Left ventricle myocardium inferior (tissue), 1 donor: ENCODE results near the gene ZKSCAN5. TPM values are rescaled to one million over a fixed set of nuclear protein-coding genes. Genes with fewer than 3 reads are reported as not detected.
"Not testable (repeated sequence)": the region's sequence is repeated elsewhere in the genome, so short reads cannot be mapped to it uniquely, and the experiment has no call there.

Experiments
- DNase-seq: peaks from one replicate; pipeline ENCODE4 v3.0.0-alpha.2; 2020
- H3K27ac ChIP-seq: fragments of 200-600 bp; replicated peaks from 2 replicates; pipeline ENCODE4 v1.8.0; 2021
- H3K27me3 ChIP-seq: fragments of 200-600 bp; 2 replicates; pipeline ENCODE4 v1.8.0; 2021; ENCODE audit warnings: low read depth
- H3K36me3 ChIP-seq: fragments of 200-600 bp; 2 replicates; pipeline ENCODE4 v1.8.0; 2021
- H3K4me1 ChIP-seq: fragments of 200-600 bp; 2 replicates; pipeline ENCODE4 v1.8.0; 2021
- H3K4me3 ChIP-seq: fragments of 200-600 bp; 2 replicates; pipeline ENCODE4 v1.8.0; 2021; ENCODE audit warnings: mild to moderate bottlenecking, moderate library complexity
- H3K9me3 ChIP-seq: fragments of 200-600 bp; replicated peaks from 2 replicates; pipeline ENCODE4 v1.8.0; 2021
- intact Hi-C: fragments of 100-400 bp; cut with micrococcal nuclease; formaldehyde crosslinking; loops from one replicate; pipeline ENCODE4 v1.11.0; 2022
- total RNA-seq: library from RNA; stranded (reverse); fragmentation: NEBNext Ultra II Directional; extraction: Animal tissue kit (Norgen Biotek cat#: 25700); gene quantifications from one replicate; pipeline ENCODE4 v1.2.1, GENCODE V29; 2021
- TF ChIP-seq, protein P1 (sequence below): fragments of 200-600 bp; IDR thresholded peaks from 2 replicates; pipeline ENCODE4 v1.8.0; 2021; ENCODE audit warnings: antibody characterized with exemption, mild to moderate bottlenecking, borderline replicate concordance
- donor health status: DM: no; HTN: yes; CAD: no; lungs with severe emphysema.

ZKSCAN5 gene
- total RNA-seq, 1 donor from 2014 or later = 6.0 TPM

DNA sequence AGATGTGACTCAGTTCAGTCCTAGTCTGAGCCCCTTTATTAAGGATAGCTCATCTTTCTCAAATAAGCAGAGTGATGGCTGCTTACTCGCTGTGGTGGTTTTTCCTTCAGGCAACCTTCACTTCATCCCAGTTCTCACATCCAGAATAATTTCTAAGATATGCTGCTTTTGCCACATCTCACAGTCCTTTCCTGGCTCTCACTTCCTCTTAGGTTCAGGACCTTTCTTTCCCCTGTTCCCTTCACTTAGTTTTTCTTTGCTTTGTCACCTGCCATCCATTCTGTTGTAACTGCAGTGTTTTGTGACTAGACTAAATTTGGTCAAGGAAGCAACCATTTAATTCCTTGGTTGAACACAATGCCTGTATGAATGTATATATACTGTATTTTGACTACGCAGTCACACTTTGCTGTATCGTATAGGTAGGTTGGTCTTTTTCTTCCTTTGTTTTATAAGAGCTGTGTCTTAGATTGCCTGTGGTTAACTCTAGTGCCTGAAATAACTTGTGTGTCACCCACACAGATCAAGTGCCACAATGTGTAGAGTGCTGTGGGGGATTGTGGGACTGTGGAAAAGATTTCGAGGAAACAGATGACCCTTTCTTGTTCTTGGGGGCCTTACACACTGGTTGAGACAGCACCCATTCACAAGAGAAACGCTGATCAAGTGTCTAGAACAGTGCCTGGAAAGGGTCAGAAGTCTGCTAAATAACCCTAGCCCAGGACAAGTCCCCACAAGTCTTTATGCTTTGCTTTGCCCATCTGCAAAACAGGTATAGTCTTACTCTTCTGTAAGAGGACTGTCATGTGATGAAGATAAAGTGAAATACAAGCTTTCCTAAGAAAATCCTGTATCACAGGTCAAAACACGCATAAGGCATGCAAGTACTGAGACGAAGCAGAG lies 56.6 kb downstream of the ZKSCAN5 start:
- peaks cover 68% of the 10 kb centered on the region for H3K36me3 ChIP-seq
- H3K9me3 ChIP-seq = no peaks in the 10 kb centered on the region
- H3K4me1 ChIP-seq = peaks cover 61% of the 10 kb centered on the region
- intact Hi-C loops = no loop called here
- DNase-seq = no peak
- no peak overlapping the region for H3K4me3 ChIP-seq
- H3K27ac ChIP-seq = no peak overlapping the region
- TF ChIP-seq, protein P1, sequence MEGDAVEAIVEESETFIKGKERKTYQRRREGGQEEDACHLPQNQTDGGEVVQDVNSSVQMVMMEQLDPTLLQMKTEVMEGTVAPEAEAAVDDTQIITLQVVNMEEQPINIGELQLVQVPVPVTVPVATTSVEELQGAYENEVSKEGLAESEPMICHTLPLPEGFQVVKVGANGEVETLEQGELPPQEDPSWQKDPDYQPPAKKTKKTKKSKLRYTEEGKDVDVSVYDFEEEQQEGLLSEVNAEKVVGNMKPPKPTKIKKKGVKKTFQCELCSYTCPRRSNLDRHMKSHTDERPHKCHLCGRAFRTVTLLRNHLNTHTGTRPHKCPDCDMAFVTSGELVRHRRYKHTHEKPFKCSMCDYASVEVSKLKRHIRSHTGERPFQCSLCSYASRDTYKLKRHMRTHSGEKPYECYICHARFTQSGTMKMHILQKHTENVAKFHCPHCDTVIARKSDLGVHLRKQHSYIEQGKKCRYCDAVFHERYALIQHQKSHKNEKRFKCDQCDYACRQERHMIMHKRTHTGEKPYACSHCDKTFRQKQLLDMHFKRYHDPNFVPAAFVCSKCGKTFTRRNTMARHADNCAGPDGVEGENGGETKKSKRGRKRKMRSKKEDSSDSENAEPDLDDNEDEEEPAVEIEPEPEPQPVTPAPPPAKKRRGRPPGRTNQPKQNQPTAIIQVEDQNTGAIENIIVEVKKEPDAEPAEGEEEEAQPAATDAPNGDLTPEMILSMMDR = no peak
- no peaks in the 10 kb centered on the region for H3K27me3 ChIP-seq

DNA sequence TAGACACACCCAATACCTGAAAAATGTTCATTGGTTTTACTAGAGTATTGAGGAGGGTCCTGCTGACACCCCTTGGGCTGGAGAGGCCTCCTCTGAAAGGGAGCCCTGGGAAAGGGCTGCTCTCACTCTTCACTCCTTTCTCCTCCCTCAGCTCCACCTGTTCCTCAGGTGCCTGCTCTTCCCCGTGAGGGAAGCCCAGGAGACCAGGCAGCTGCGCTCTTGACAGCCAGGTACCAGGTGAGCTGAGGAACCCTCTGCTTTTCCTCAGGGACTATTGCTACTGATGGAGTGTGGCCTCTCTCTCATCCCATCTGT lies 57.2 kb downstream of the ZKSCAN5 start:
- Histone ChIP-seq H3K27me3 (no peaks in the 10 kb centered on the region), H3K4me1 (peaks cover 60% of the 10 kb centered on the region), H3K4me3 (no peak overlapping the region), H3K36me3 (peaks cover 68% of the 10 kb centered on the region), H3K9me3 (no peaks in the 10 kb centered on the region), H3K27ac (no peak overlapping the region)
- TF ChIP-seq, protein P1 = no peak
- intact Hi-C loops = no loop called here
- DNase-seq = no peak

DNA sequence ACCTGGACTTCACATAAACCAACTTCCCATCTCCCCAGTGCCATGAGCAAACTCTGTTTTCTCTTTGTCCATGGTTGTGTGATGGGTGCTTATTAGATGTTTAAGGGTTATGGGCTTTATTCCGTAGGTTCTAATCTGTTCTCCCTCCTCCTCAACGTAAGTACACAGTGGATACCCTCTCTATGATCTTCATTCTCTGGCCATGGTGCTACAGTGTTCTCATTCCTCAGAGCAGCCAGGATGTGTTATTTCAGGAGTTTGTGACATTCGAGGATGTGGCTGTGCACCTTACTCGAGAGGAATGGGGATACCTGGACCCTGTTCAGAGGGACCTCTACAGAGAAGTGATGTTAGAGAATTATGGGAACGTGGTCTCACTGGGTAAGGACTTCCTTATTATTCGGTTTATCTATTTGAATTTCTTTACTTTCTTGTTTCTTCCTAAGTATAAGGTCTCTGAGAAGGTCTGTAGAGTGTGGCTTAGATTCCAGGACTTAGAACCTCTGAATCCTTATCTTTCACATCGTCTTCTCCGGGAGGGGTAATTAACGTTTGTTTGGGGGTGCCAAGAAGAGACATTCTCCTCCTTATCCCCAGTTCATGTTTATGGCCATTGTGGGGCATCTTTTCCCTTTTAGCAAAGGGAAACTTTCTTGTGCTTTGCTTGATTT lies 57.8 kb downstream of the ZKSCAN5 start:
- TF ChIP-seq, protein P1 = no peak
- Histone ChIP-seq H3K9me3 (no peaks in the 10 kb centered on the region), H3K4me3 (no peak overlapping the region), H3K27ac (no peak overlapping the region), H3K4me1 (peaks cover 56% of the 10 kb centered on the region), H3K36me3 (peaks cover 69% of the 10 kb centered on the region), H3K27me3 (no peaks in the 10 kb centered on the region)
- intact Hi-C loops = no loop called here
- DNase-seq = no peak

DNA sequence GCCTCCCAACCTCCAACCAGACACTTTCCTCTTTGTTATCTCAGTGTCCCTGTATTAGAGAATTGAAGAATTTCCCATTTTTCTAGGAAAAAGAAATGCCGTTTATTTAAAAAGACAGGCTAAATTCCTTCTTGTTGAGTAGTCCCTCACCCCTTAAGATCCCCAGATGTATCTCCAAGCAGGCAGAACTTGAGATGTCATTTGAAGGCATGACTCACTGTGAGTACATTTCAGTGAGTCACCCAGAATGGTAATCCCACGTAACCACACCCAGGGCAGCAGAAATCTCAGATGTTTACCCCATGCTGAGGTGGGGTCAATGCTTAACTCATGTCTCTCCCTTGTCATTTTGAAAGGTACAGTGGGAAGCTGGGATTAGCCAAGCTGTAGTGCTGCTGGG lies 58.4 kb downstream of the ZKSCAN5 start:
- Histone ChIP-seq H3K36me3 (peaks cover 69% of the 10 kb centered on the region), H3K4me1 (peaks cover 50% of the 10 kb centered on the region), H3K4me3 (no peak overlapping the region), H3K27me3 (no peaks in the 10 kb centered on the region), H3K27ac (no peak overlapping the region), H3K9me3 (no peaks in the 10 kb centered on the region)
- DNase-seq = no peak
- intact Hi-C loops = no loop called here
- TF ChIP-seq, protein P1 = no peak

DNA sequence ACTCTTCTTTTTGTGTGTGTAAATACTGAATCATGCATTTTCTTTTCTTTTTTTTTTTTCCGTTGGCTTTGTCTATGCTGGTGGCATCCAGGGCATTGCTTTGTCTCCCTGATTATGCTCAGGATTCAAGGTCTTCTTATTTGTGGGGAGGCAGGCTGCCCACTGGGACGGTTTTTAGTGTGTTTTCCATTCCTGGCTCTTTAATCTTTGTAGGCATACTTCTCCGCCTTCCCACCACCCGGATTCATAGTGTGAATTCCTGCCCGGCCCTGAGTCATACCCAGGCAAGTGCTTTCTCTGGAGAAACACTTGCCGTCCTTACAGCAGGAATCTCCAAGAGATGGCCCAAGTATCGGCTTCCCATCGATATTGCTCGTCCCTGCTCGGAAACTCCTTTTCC lies 59.2 kb downstream of the ZKSCAN5 start:
- no peaks in the 10 kb centered on the region for H3K27me3 ChIP-seq
- H3K27ac ChIP-seq = no peak overlapping the region
- no peak overlapping the region for H3K4me3 ChIP-seq
- intact Hi-C loops = no loop called here
- no peaks in the 10 kb centered on the region for H3K9me3 ChIP-seq
- no peak for DNase-seq
- peaks cover 42% of the 10 kb centered on the region for H3K4me1 ChIP-seq
- TF ChIP-seq, protein P1 = no peak
- H3K36me3 ChIP-seq = peaks cover 73% of the 10 kb centered on the region

- H3K27me3 ChIP-seq, intact Hi-C loops, H3K4me1 ChIP-seq, H3K4me3 ChIP-seq, H3K27ac ChIP-seq, DNase-seq, H3K9me3 ChIP-seq: not testable (repeated sequence)
- peaks cover 82% of the 10 kb centered on the region for H3K36me3 ChIP-seq
Observed at GRCh38 chr7:99568770-99569169, 64.3 kb downstream of the ZKSCAN5 start.
